ENCODE measurements around the gene GRAP2. TPM values are rescaled to one million over a fixed set of nuclear protein-coding genes. Genes with fewer than 3 reads are reported as not detected.

The GRAP2 gene
- total RNA-seq, 1 donor from 2014 or later, result 4.2 TPM

GRCh38 chr22:39893526-39893925, 7.4 kb upstream of the GRAP2 start, which contains the start of gene ENTHD1:
Gene ENTHD1, minus strand, starts transcription at chr22:39893760. Its CDS starts 6,012 bp downstream, at chr22:39887748.
- POLR2A ChIA-PET, result interaction anchor here (0.7 kb wide), 1 partner anchor 143 kb away, joined by 3 read pairs; no protein-coding TSS in a partner anchor
- no peak for DNase-seq
- Mint-ChIP-seq H3K4me1 (peaks cover 8% of the 10 kb centered on the region), H3K27ac (no peak within 1 kb of the TSS), H3K36me3 (ENCODE audit: low read depth) (no peaks in the 10 kb centered on the region), H3K9me3 (no peaks in the 10 kb centered on the region), H3K27me3 (no peaks in the 10 kb centered on the region), H3K4me3 (no peak within 1 kb of the TSS)
- intact Hi-C loops (cut with micrococcal nuclease), result no loop called here
- ATAC-seq (ENCODE audit: low read depth), result no peak
- CTCF ChIA-PET, result no interaction called here
- TF ChIP-seq CTCF (IDR thresholded peaks at IDR 0.05), result no peak

DNA sequence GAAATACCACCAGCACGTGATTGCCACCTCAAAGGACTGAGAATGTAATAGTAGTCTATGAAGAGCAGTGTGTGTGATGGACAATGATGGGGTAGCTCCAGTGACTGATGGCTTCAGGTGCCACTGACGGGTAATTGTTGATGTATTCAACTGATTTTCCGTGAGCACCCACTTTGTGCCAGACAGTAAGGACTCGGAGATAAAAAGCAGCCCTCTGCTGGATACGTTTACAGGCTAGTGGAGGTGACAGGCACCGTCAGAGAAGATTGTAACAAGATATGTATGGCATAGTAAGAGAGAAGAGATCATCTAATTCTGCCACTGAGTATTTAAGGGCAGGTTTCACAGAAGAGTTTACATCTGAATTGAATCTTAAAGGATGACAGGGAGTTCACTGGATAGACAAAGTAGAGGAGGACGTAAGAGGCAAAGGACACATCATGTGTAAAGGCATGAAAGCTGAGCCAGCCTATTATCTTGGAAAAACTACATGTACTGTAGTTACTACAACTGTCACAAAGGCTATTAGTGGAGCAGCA, 6.3 kb upstream of the GRAP2 start:
- intact Hi-C loops (cut with micrococcal nuclease), result loop anchor here (5.0 kb wide), 1 partner anchor 32 kb away; no protein-coding TSS in a partner anchor
- Mint-ChIP-seq H3K9me3 (no peaks in the 10 kb centered on the region), H3K4me3 (no peak overlapping the region), H3K27ac (no peak overlapping the region), H3K4me1 (peaks cover 16% of the 10 kb centered on the region), H3K36me3 (ENCODE audit: low read depth) (no peaks in the 10 kb centered on the region), H3K27me3 (no peaks in the 10 kb centered on the region)
- ChIA-PET POLR2A (no interaction called here), CTCF (no interaction called here)
- no peak for DNase-seq
- no peak for ATAC-seq (ENCODE audit: low read depth)
- no peak for TF ChIP-seq CTCF (IDR thresholded peaks at IDR 0.05)

- Mint-ChIP-seq H3K4me3 (no peak overlapping the region), H3K9me3 (no peaks in the 10 kb centered on the region), H3K27ac (no peak overlapping the region), H3K27me3 (no peaks in the 10 kb centered on the region), H3K4me1 (peaks cover 26% of the 10 kb centered on the region), H3K36me3 (ENCODE audit: low read depth) (no peaks in the 10 kb centered on the region)
- POLR2A ChIA-PET, result no interaction called here
- ATAC-seq (ENCODE audit: low read depth), result no peak
- CTCF ChIA-PET, result no interaction called here
- no peak for DNase-seq
- intact Hi-C loops (cut with micrococcal nuclease), result loop anchor here (5.0 kb wide), 1 partner anchor 33 kb away; no protein-coding TSS in a partner anchor
- no peak for TF ChIP-seq CTCF (IDR thresholded peaks at IDR 0.05)
Measured at GRCh38 chr22:39895682-39896081, 5.2 kb upstream of the GRAP2 start.

DNA sequence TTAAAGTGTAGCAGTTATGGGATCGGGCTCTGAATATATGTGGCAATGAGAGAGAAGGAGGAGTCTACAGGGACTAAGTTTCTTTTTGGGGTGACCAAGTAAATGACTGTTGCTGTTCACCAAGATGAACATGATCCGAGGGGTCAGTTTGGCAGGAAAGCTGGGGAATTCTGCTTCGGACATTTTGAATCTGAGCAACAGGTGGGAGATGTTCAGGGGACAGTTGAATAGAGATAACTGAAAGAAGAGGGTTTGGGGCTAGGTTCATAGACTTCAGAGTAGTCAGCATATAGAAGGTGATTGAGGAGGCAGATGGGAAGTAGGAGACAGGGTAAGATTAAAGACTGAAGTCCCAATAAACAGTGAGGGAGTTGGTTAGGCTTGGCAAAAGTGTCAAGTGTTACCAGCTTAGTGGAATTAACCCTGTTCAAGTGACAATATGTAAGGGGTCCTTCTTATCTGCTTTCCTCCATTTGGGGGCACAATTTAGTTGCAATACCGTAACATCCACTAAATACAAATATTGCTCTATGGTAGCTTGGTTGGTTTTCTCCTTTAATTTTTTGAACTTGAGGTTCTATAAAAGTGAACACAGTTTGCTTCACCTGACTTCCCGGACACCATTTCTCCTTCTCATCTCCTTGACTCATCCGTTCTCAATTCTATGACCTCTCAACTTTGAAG, 4.4 kb upstream of the GRAP2 start:
- Mint-ChIP-seq H3K4me3 (no peak overlapping the region), H3K27ac (no peak overlapping the region), H3K36me3 (ENCODE audit: low read depth) (no peaks in the 10 kb centered on the region), H3K4me1 (peaks cover 33% of the 10 kb centered on the region), H3K9me3 (no peaks in the 10 kb centered on the region), H3K27me3 (no peaks in the 10 kb centered on the region)
- DNase-seq (no peak), ATAC-seq (ENCODE audit: low read depth) (no peak)
- TF ChIP-seq CTCF (IDR thresholded peaks at IDR 0.05), result no peak
- ChIA-PET CTCF (no interaction called here), POLR2A (interaction anchor here (0.5 kb wide), 1 partner anchor 267 kb away, joined by 3 read pairs; no protein-coding TSS in a partner anchor)
- intact Hi-C loops (cut with micrococcal nuclease), result loop anchor here (5.0 kb wide), 1 partner anchor 34 kb away; no protein-coding TSS in a partner anchor

GRCh38 chr22:39897841-39898240, 3.0 kb upstream of the GRAP2 start:
- DNase-seq, result no peak
- no peak for TF ChIP-seq CTCF (IDR thresholded peaks at IDR 0.05)
- POLR2A ChIA-PET, result interaction anchor here (0.8 to 1.4 kb wide), 2 partner anchors 10 to 45 kb away, joined by 4 to 7 read pairs; no protein-coding TSS in a partner anchor

More at GRCh38 chr22:39897841-39898240, 3.0 kb upstream of the GRAP2 start:
- H3K36me3 Mint-ChIP-seq (ENCODE audit: low read depth), result no peaks in the 10 kb centered on the region
- H3K4me3 Mint-ChIP-seq, result no peak overlapping the region
- ATAC-seq (ENCODE audit: low read depth), result no peak
- CTCF ChIA-PET, result no interaction called here
- H3K4me1 Mint-ChIP-seq, result peaks cover 40% of the 10 kb centered on the region
- H3K9me3 Mint-ChIP-seq, result no peaks in the 10 kb centered on the region
- no peak overlapping the region for H3K27ac Mint-ChIP-seq
- intact Hi-C loops (cut with micrococcal nuclease), result loop anchor here (5.0 kb wide), 1 partner anchor 36 kb away; no protein-coding TSS in a partner anchor
- H3K27me3 Mint-ChIP-seq, result no peaks in the 10 kb centered on the region

Data from activated B cell treated with CpG ODN at 0.5 μM for 24 hours (primary cell).